ENCODE results near the gene AQP12B.
"Not testable (repeated sequence)": the region's sequence is repeated elsewhere in the genome, so short reads cannot be mapped to it uniquely, and the experiment has no call there.

- TF ChIP-seq CTCF, POLR2A (IDR thresholded peaks at IDR 0.05): not testable (repeated sequence)
Measured at GRCh38 chr2:240700616-240701015, 17.9 kb upstream of the AQP12B start.
